Activated T-cell treated with anti-CD3 and anti-CD28 coated beads for 1 hour (primary cell): Measurements from ENCODE around the gene ZBTB40.

Experiments used
- DNase-seq: peaks from one replicate; pipeline ENCODE4 v3.0.0-alpha.2; 2020; ENCODE audit warnings: low read depth

The ZBTB40 gene

DNA sequence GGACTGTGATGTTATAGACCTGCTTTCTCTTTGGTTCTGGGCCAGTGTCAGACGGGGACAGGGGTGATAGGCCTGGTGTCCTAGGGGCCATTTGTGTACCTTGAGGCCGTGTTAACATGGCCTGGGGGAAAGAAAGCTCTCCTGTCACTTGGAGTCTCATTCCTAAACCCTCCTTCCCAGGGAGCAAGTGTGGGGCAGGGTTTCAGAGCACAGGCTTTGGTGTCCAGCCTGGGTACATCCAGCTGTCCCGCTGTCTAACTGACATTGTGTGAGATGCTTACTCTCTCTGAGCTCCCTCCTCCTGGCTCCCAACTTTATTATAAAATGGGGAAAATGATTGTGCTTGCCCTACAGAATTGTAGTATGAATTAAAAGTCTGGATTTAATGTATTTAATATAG is 79.1 kb downstream of the ZBTB40 start:
- DNase-seq, result no peak

DNA sequence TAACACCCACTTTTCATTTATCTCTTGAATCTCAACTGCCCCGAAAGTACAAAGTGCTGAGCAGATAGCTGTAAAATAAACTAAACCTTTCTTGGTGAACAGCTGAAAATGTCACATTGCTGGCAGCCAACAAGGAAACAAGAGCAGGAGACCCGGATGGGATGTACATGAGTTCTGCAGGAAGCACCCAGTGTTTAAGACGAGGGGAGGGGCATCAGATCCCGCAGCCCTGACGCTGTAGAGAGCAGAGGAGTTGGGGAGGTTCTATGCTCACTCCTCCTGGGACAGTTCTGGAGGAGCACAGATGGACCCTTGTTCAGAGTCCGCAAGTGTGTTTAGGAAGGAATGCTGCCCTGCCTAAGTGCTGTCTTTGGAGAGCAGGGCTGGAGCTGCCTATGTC is 79.6 kb downstream of the ZBTB40 start:
- DNase-seq, result no peak

DNA sequence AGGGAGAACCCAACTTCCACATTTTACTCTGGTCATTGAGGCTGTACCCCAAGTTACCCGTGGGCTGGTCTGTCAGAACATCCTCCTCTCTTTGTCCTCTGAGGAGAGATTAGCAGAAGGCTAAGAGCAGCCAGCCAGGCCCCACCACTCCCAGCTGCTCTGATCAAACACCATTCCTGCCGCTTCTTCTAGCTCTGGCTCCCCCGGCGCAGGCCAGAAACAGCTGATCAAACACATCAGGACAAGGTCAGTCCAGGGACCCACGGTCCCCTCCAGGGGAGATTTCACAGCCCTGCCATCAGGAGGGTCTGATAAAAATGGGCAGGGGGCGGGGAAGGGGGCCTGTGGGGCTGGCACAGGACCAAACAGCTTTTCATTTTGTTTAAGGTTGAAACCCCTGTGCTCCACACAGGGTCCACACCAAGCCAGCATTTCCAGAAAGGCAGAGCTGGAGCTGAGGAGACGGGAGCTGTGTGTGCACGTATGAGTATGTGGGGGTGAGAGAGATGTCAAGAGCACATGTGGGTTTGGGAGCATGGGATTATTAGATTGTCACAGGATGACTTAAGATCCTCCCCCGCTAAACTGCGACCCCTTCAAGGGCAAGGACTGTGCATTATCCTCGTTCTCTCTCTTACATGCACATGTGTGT is 81.7 kb downstream of the ZBTB40 start:
- no peak for DNase-seq

DNA sequence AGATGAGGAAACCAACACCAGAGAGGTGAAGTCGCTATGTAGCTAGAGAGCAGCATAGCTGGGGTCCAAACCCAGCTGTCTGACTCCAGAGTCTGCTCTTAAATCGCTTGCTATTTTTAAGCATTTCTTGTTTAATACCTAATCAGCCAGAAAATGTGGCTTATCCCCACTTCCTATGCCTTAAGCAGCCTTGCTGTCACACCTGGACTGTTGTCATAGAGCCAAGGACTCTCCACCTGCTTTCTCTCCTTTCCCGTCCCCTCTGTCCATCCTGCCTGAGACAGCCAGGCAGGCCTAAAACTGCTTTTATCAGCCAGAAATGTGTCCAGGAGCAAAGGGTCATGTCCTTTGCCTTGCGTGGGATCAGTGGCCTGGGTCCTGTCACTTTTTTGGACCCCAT is 83.3 kb downstream of the ZBTB40 start:
- no peak for DNase-seq

DNA sequence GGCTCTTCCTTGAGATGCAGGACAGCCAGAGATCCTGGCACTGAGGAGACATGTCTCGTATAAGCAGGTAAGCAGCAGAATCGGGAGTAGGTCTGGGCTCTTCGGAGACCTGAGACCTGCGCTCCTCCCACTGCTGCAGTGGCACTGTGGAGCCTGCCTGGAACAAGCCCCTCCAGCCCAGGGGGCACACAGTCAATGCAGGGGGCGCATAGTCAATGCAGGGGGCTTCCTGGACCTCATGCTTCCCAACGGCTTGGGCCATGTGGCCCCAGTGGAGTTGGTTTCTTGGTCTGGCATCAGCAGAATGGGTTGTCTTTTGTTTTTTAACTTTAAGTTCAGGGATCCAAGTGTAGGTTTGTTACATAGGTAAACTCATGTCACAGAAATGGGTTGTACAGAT is 83.7 kb downstream of the ZBTB40 start:
- DNase-seq, result no peak

DNA sequence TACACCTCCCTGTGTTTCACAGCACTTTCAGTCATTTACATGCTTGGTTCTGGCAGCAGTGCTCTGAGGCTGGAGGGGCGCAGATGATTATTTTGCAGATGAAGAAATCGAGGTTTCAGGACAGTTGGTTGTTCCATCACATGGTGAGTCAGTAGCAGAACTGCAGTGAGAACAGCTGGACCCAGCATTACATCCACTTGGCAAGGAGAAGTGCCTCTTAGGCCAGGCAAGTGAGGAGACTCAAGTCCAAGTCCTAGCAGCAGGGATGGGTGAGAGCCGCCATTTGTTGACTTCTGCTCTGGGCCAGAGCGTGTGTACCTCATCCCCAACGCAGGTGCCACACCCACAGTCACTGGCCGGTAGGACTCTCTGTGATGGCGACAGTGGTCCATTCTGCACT is 84.9 kb downstream of the ZBTB40 start:
- DNase-seq, result no peak

DNA sequence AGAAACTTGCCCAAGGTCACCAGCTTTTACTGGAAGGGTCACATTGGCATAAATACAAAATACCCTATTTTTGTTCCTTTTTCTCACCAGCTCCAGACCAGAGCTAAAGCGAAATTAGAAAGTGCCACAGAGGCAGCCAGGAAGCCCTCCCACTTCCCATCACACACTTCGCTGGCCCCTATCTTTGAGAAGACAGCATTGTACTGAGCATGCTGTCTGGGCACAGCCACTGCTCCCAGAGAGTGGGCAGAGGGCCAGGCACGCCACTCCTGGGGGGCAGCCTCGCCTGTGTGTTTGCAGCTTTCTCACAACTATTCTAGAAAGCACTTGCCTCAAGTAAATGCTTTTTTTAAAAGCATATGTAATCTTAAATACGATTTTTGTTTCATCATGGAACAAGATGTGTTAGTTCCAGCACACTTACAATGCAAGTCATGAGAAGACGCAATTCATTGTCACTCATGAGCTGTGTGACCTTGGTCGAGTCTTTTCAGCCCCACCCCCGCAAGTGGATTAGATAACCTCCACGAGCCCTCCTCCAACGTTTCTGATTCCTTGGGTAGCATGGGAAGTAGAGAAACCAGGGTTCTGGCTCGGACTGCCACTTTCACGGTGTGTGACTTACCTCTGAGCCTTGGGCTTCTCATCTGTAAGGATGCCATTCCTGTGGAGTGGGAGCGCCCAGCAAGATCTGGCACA is 85.9 kb downstream of the ZBTB40 start:
- no peak for DNase-seq

DNA sequence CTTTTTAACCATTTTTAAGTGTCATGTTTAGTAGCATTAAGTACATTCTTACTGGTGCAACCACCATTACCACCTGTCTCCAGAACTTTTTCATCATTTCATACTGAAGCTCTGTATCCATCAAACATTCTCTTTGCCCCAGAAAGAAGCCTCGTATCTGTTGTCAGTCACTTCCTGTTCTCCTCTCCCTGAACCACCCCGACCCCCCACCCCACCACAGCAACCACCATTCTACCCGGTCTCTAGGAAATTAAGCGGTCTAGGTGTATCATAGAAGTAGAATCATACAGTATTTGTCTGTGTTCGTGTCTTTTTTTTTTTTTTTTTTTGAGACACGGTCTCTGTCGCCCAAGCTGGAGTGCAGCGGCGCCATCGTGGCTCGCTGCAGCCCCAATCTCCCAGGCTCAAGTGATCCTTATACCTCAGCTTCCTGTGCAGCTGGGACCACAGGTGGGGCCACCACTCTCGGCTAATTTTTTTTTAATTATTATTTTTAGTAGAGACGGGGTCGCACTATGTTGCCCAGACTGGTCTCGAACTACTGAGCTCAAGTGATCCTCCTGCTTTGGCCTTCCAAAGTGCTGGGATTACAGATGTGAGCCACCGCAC is 88.0 kb downstream of the ZBTB40 start:
- DNase-seq, result no peak

DNA sequence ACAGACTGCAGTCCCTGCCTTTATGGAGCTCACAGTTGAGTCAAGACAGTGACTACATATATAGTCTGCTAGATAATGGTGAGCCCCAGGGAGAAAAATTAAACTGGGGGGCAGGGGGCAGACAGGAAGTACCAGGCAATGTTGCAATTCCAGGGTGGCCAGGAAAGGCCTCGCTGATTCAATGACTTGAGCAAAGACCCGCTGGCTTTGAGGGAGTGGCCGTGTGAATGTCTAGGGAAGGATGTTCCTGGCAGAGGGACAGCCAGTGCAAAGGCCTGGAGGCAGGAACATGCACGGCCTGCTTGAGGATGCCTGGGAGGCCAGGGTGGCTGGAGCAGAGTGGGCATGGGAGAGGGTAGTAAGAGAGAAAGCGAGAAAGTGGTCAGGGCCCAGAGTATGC is 88.7 kb downstream of the ZBTB40 start:
- DNase-seq, result no peak

DNA sequence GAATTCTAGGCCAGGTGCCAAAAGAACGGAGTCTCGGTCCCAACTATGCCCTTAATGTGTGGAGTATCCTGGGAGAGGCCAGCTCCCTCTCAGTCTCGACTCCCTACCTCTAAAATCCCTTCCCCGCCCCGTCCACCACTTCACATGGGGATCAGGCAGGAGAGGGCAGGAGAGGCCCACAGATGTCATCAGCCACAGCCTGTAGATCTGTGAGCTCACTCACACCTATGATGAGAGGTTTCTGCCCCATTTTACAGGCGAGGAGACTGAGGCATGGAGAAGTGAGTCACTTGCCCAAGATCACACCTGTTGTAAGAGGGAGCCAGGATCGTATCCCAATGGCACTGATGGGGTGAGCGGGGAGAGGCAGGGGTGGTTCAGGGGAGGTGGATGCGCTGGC is 91.2 kb downstream of the ZBTB40 start:
- no peak for DNase-seq

DNA sequence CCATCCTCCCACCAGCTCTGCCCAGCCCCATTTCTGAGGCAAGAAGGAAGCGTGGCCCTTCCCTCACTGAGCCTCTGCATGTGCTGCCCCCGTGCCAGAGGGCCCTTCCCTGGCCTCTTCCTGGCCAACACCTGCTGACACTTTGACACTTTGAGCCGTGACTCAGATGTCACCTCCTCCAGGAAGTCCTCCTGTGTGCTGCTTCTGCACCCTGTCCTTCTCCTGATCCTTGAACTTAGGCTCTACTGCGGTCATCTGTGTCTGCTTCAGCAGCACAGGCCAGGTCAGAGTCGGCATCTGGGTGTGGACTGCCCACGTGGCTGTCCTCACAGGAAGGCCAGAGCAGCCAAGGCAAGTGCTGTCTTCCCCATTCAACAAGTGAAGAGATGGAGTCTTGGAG is 92.0 kb downstream of the ZBTB40 start:
- no peak for DNase-seq

DNA sequence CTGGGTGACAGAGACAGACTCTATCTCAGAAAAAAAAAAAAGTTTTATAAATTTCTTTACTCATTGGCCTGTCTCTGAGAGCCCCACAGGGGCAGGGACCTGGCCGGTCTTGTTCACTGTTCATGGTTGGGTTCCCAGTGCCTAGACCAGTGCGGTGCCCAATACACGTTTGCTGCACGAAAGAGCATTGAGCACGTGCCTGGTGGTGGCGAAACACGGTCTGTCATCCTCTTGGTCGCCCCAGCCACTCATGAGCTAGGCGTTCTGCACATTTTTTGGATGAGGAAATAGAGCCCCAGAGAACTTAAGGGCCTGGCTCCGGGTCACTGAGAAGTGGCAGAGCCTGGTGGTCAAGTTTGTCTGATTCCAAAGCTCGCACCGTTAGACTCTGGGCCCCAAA is 93.0 kb downstream of the ZBTB40 start:
- no peak for DNase-seq

DNA sequence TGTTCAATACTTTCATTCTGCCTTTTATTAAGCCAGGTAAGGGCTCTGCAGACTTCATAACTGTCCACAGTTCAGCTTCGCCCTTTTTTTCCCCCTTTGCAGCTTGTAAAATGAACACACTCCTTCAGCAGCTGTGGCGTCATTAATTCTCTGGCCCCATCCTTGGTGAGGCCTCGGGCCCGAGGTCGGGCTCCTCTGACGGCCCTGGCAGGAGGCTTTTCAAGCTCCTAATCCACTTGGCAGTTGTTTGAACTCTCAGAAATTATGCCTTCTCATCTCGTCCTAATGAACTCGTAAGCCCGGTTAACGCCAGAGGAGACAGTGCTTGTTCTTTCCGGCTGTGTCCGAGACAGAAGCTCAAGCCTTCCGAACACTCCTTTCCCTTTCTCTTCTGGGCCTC is 93.5 kb downstream of the ZBTB40 start:
- no peak for DNase-seq

DNA sequence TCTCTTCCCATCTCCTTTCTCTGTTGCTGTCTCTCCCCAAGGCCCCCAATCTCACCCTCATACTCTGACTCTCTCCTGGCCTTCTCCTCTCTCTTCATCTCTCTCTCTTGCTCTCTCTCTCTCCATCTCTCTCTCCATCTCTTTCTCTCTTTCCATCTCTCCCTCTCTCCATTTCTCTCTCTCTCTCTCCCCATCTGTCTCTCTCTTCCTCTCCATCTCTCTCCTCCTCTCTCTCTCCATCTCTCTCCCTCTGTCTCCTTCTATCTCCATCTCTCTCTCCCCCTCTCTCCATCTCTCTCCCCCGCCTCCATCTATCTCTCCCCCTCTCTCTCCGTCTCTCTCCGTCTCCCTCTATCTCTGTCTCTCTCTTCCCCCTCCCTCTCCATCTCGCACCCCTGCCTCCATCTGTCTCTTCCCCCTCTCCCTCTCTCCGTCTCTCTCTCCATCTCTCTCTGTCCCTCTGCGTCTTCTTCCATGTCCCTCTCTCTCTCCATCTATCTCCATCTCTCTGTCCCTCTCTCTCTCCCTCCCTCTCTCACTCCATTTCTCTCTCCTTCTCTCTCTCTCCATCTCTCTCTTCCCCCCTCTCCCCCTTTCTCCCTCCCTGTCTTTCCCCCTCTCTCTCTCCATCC is 95.7 kb downstream of the ZBTB40 start:
- no peak for DNase-seq

DNA sequence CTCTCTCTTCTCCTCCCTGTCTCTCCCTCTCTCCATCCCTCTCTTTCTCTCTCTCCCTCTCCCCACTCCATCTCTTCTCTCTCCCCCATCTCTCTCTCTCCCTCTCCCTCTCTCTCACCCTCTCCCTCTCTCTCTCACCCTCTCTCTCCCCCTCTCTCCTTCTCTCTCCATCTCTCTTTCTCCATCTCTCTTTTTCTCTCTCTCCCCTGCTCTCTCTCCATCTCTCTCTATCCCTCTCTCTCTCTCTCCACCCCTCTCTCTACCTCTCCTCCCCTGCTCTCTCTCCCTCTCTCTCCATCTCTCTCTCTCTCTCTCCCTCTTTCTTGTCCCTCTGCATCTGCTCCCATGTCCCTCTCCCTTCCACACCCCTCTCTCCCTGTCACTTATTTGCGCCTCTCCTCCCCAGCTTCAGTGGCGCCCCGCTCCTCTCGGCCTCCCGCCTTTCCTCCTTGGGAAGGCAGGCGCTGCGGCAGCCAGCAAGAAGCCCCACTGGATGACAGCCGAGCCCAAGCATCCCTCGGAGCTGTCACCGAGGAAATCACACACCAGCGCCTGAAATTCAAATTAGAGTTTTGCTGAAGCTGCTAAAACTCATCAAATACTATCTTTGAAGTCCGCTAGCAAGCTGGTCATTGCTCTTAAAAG is 96.3 kb downstream of the ZBTB40 start:
- no peak for DNase-seq

DNA sequence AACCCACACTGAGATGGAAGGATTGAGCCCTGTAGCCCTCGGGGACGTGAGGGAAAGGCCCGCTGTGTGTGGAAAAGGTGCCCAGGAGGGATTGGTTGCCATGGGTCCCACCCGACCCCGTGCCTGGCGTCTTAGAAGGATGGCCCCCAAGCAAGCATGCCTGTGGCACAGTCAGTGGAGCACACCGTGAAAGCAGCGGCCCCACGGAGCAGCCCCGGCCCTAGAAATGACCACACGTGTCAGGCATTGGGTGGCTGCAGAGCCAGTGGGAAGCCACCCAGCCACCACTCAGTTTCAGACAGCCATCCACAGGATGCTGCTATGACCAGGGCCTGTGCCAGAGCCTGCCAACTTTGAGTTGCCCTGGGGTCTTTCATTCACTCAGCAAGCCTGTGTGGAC is 98.4 kb downstream of the ZBTB40 start:
- DNase-seq, result no peak

DNA sequence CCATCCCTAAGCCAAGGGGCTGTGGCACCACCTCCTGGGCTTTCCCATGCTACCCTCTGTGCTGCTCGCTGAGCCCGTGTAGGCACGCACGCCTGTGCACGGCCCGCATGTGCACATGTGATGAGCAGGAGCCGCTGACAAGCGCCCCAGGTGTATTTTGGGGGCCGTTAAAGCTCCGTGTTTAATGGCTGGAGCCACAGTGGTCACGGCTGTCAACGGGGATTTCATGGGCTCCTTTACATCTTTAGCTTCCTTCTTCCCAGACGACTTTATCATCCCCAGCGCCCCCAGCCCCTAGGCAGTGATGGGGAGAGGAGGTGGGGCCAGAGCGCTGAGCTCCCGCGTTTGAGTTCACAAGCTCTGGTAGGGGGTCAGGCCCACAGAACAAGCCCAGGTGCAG is 99.9 kb downstream of the ZBTB40 start:
- no peak for DNase-seq

DNA sequence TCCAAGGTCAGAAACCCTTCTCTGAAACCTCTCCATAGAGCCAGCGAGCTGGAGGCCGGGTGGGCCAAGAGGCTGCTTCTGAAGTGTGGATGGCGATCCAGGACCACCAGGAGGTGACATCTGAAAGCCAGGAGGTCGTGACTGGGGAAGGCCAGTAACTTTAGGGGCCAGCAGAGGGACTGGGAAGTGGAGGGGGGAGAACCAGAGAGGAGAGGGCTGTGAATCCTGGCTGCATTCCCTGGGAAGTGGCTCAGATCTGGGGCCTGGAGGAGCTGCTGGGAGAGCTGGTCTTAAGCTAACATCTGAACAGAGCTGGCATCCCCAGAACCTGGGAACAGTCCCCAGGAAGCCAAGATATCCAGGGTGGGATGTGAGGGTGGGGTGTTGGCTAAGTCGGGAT is 100.4 kb downstream of the ZBTB40 start:
- no peak for DNase-seq

DNA sequence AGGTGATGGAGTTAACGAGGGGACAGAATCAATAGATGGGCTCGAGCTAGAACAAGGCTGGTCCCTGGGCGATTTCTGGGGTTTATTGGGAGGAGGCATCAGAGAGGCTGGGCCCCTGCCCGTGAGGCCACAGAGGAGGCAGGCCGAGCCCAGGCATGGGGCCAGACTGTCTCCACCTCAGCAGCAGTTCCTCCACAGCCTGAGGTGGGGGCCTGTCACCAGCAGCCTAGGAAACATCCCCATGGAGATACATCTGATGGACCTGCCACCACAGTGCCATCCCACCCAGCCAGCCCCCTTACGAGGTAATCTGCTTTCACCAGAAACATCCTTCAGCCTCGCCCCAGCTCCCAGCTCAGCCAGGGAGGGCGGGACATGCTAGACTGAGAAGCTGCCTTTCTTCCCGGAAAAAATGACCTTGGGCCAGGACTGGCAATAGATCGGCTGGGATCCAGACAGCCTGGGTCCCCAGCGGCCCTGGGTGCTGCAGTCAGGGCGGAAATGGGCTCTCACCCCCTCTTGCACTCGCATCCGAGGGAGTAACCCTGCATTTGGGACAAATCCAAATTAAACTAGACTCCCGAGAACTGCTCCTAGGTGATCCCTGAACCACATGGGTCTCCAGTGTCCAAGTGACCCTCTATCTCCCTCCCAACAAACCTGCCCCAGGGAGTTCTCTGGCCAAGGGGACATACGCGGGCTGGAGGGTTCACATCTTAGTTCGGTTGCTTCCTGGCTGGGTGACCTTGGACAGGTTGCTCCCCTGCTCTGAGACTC is 101.6 kb downstream of the ZBTB40 start:
- no peak for DNase-seq

DNA sequence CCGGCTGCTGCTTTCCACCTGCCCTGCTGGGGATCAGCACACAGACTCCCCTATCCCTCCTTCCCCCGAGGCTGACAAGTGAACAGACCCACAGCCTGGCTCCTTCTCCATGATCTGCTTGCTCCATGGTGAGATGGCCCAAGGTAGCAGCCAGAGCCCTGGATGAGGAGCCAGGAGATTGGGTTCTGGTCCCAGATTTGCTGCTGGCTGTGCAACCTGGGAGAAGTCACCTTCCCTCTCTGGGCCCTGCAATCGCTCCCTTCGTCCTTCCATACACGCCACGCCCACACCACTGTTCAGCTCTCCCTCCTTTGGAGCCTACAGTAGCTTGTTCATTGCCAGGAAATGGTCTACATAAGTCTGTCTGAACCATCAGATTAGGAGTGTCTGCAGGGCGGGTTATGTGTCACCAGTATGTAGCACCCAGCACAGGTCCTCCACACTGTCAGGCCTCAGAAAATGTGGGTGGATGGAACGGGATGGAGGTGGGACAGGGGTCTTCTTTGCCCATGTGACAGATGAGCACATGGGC is 102.4 kb downstream of the ZBTB40 start:
- DNase-seq, result no peak

DNA sequence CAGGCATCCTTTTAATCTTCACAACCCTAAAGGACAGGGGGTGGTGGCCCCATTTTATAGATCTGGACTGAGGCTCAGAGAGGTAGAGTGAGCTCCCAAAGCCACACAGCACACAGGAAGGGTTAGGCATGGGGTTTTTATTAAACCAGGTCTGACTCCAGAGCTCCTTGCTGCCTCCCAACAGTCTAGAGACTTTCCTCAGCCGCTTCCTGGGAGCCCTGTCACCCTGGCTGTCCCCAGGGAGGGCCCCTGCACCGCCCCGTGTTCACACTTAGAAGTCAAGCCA is 103.7 kb downstream of the ZBTB40 start:
- no peak for DNase-seq
